ENCODE data around the gene NR4A2. TPM values are rescaled to one million over a fixed set of nuclear protein-coding genes. Genes with fewer than 3 reads are reported as not detected.

The NR4A2 gene
- total RNA-seq, 1 donor from 2014 or later: 0.06 TPM

DNA sequence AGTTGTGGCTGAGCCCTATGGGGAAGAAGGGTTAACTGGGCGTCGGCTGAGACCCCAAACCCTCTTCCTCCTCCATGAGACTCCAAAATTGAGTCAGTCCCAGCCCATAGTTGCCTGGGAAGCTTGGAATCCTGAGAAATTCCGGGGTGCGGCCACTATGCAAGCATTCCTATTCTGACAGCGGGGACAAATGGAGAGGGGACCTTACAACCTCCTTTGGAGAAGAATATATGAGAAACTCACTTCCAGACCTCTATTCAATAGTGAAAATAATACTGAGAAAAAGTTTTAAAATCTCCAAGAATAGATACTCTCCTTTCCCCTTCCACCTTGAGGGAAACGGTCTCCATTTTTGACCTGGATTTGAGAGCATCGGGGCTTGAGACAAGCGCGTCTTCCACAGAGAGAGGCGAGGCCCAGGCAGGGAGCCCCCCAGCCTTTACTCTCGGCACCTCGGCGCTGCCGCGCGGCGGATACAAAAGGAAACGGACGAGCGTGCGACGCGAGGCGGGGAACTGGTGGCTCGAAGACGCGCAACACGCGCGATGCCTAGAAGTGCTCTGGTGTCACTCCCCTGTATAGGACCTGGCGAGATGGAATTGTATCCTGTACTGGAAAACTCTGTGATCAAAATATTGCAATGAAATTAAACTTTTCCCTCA is 11.1 kb downstream of the NR4A2 start:
- no peak for DNase-seq (ENCODE audit: low read depth)
- H3K4me3 ChIP-seq (ENCODE audit: low read depth, low read length): no peak overlapping the region
- TF ChIP-seq, protein P1, sequence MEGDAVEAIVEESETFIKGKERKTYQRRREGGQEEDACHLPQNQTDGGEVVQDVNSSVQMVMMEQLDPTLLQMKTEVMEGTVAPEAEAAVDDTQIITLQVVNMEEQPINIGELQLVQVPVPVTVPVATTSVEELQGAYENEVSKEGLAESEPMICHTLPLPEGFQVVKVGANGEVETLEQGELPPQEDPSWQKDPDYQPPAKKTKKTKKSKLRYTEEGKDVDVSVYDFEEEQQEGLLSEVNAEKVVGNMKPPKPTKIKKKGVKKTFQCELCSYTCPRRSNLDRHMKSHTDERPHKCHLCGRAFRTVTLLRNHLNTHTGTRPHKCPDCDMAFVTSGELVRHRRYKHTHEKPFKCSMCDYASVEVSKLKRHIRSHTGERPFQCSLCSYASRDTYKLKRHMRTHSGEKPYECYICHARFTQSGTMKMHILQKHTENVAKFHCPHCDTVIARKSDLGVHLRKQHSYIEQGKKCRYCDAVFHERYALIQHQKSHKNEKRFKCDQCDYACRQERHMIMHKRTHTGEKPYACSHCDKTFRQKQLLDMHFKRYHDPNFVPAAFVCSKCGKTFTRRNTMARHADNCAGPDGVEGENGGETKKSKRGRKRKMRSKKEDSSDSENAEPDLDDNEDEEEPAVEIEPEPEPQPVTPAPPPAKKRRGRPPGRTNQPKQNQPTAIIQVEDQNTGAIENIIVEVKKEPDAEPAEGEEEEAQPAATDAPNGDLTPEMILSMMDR (conservative IDR thresholded peaks at IDR 0.05; ENCODE audit: low read depth, low read length): no peak

DNA sequence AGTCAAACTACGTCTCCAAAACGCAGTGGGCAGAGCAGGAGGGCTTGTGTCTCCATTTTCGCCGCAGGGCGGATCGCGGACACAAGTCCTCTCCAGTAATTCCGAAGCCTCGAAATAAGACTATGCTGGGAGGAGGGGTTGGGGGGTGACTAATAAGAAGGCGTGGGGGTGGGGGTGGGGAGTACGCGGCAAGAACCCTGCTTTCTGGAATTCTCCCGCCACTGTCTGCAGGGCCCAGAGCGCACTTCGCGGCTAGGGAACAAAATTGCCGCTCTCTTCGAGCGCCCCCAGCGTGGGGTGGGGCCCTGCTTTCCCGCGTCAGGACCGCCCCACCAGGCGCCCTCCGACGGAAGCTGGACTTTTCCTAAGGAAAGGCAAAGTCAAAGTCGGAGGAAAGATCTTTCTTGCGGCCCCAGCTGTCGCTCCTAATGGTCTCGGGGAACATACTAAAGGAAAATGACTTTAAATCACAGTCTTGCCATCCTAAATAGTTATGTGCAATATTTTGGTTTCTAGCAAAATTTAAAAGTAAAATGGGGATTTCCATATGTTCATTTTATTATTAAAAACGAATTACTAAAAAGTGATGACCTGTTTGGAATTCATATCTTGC is 11.9 kb downstream of the NR4A2 start:
- TF ChIP-seq, protein P1 (conservative IDR thresholded peaks at IDR 0.05; ENCODE audit: low read depth, low read length): no peak
- no peak for DNase-seq (ENCODE audit: low read depth)
- H3K4me3 ChIP-seq (ENCODE audit: low read depth, low read length): peak overlapping the region; percentile 44

DNA sequence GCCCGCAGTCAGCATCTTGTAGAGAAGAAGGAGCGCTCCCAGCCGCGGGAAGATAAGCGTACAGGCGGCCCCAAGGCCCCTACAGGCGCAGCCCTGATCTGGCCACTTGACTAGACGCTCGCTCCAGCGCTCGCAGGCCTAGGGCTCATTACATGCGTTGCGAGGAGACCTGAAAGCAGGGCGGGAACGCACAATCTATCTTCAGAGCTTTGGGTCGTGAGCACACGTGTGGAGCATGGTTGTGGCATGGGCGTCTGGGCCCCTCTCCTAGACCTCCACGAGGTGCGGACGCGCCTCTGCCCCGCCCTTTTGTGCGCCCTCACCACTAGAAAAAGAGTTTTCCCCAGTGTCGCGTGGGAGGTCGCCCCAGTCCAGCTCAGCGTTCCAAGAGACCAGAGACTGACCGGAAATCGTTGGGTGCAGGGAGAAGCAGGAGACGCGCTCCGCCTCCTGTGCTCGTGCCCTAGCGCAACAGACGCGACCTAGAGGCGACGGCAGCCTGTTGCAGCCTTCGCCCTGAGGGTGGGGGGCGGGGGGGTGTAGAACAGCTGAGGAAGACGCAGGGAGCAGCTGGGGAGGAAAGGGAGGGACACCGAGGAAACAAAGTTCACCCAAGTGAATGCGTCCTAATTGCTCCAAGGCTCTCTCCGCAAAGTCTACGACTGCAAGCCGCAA is 12.6 kb downstream of the NR4A2 start:
- peak overlapping the region; percentile 44 for H3K4me3 ChIP-seq (ENCODE audit: low read depth, low read length)
- TF ChIP-seq, protein P1 (conservative IDR thresholded peaks at IDR 0.05; ENCODE audit: low read depth, low read length): no peak
- DNase-seq (ENCODE audit: low read depth): no peak

DNA sequence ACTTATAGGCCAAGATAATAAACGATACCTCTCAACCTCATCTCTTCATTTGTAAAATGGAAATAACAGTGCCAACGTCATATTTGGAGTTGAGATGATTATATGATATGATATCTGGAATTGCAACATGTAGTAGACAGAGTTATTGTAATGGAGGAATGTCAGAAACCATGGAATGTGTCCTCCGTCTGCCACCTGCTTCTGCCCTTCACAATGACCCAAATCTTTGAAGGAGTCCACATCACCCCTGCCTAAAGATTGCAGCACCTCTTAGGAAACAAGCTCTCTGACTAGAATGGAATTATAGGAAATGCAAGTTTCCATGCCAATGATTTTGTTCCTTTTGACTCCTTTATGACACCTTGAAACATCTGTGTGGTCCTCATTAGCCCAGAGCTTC is 14.9 kb downstream of the NR4A2 start:
- TF ChIP-seq, protein P1 (conservative IDR thresholded peaks at IDR 0.05; ENCODE audit: low read depth, low read length): no peak
- no peak overlapping the region for H3K4me3 ChIP-seq (ENCODE audit: low read depth, low read length)
- DNase-seq (ENCODE audit: low read depth): no peak

DNA sequence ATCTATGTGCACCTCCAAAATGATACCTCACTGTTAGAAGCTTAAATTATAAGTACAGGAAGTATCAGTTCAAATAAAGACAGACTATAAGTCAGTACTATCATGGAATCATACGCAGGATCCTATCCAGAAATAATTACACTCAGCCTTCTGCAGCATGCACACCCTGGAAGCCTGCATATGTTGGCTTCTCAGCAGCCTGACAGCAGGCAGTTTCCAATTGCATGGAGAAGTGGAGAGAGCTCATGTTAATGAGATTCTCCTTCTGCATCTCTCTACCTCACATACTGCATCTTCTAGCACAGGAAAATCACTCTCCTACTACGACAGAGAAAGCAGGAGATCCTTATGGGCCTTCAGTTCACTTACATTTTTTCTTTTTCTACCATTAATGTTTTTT is 20.5 kb downstream of the NR4A2 start:
- TF ChIP-seq, protein P1 (conservative IDR thresholded peaks at IDR 0.05; ENCODE audit: low read depth, low read length): no peak
- no peak overlapping the region for H3K4me3 ChIP-seq (ENCODE audit: low read depth, low read length)
- DNase-seq (ENCODE audit: low read depth): no peak

DNA sequence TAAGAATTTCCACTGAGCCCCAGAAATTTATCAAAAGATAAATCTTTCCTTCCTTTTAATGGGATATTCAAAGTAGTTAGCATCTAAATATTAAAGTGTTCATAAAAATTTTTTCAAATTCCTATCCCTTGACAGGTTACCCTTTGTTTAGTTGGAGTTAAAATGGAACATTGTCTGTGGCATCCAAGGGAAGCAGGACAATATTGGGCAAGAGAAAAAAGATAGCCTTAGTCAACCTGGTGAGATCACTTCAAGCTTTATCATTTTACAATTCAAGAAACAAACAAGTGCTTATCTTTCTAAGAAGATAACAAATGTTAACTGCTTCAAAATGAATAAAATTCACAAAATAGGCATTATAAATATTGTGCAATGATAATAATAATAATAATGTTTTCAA is 21.7 kb downstream of the NR4A2 start:
- no peak overlapping the region for H3K4me3 ChIP-seq (ENCODE audit: low read depth, low read length)
- DNase-seq (ENCODE audit: low read depth): no peak
- TF ChIP-seq, protein P1 (conservative IDR thresholded peaks at IDR 0.05; ENCODE audit: low read depth, low read length): no peak
